Rectal smooth muscle tissue (tissue), 1 donor: ENCODE data around the gene FOXP4.

Experiments
- H3K27ac ChIP-seq: one replicate; pipeline ENCODE4 v1.7.0; 2013; ENCODE audit warnings: low read depth, low read length, inconsistent platforms
- H3K27me3 ChIP-seq: one replicate; pipeline ENCODE4 v1.7.0; 2013; ENCODE audit warnings: low read length; ENCODE audit not compliant: control insufficient read depth, insufficient read depth
- H3K36me3 ChIP-seq: one replicate; pipeline ENCODE4 v1.7.0; 2013; ENCODE audit warnings: low read length; ENCODE audit not compliant: control insufficient read depth, insufficient read depth
- H3K4me1 ChIP-seq: one replicate; pipeline ENCODE4 v1.7.0; 2013; ENCODE audit warnings: low read length; ENCODE audit not compliant: control insufficient read depth, insufficient read depth
- H3K4me3 ChIP-seq: one replicate; pipeline ENCODE4 v1.7.0; 2013; ENCODE audit warnings: low read length
- H3K9ac ChIP-seq: one replicate; pipeline ENCODE4 v1.7.0; 2013; ENCODE audit warnings: low read length

The FOXP4 gene

GRCh38 chr6:41639809-41640371 lies 93.7 kb downstream of the FOXP4 start:
- no peak overlapping the region for H3K9ac ChIP-seq
- no peak overlapping the region for H3K27ac ChIP-seq
- peaks cover 23% of the 10 kb centered on the region for H3K27me3 ChIP-seq
- H3K36me3 ChIP-seq, result no peaks in the 10 kb centered on the region
- no peaks in the 10 kb centered on the region for H3K4me1 ChIP-seq
- H3K4me3 ChIP-seq, result no peak overlapping the region

- Histone ChIP-seq H3K4me3 (no peak overlapping the region), H3K27ac (no peak overlapping the region), H3K36me3 (no peaks in the 10 kb centered on the region), H3K9ac (no peak overlapping the region), H3K4me1 (no peaks in the 10 kb centered on the region), H3K27me3 (peaks cover 23% of the 10 kb centered on the region)
Observed at GRCh38 chr6:41640426-41640825, 94.2 kb downstream of the FOXP4 start.

GRCh38 chr6:41641352-41641925 lies 95.3 kb downstream of the FOXP4 start:
- H3K27ac ChIP-seq, result no peak overlapping the region
- H3K27me3 ChIP-seq, result peaks cover 23% of the 10 kb centered on the region
- no peaks in the 10 kb centered on the region for H3K36me3 ChIP-seq
- no peaks in the 10 kb centered on the region for H3K4me1 ChIP-seq
- H3K4me3 ChIP-seq, result no peak overlapping the region
- H3K9ac ChIP-seq, result no peak overlapping the region

GRCh38 chr6:41642090-41642959 lies 96.1 kb downstream of the FOXP4 start:
- Histone ChIP-seq H3K4me3 (no peak overlapping the region), H3K27ac (no peak overlapping the region), H3K27me3 (peaks cover 22% of the 10 kb centered on the region), H3K36me3 (no peaks in the 10 kb centered on the region), H3K9ac (no peak overlapping the region), H3K4me1 (no peaks in the 10 kb centered on the region)

- Histone ChIP-seq H3K9ac (no peak overlapping the region), H3K27ac (no peak overlapping the region), H3K4me1 (no peaks in the 10 kb centered on the region)
Observed at GRCh38 chr6:41642960-41643898, 97.0 kb downstream of the FOXP4 start.

GRCh38 chr6:41643899-41644269 lies 97.7 kb downstream of the FOXP4 start:
- H3K9ac ChIP-seq, result no peak overlapping the region
- no peaks in the 10 kb centered on the region for H3K4me1 ChIP-seq
- peaks cover 9% of the 10 kb centered on the region for H3K27me3 ChIP-seq
- H3K4me3 ChIP-seq, result no peak overlapping the region
- H3K36me3 ChIP-seq, result no peaks in the 10 kb centered on the region
- no peak overlapping the region for H3K27ac ChIP-seq

More at GRCh38 chr6:41642960-41643898, 97.0 kb downstream of the FOXP4 start:
- no peaks in the 10 kb centered on the region for H3K36me3 ChIP-seq
- H3K27me3 ChIP-seq, result peaks cover 15% of the 10 kb centered on the region
- H3K4me3 ChIP-seq, result no peak overlapping the region

GRCh38 chr6:41644297-41644879 lies 98.2 kb downstream of the FOXP4 start:
- H3K4me3 ChIP-seq, result no peak overlapping the region
- no peak overlapping the region for H3K9ac ChIP-seq
- H3K36me3 ChIP-seq, result no peaks in the 10 kb centered on the region
- H3K4me1 ChIP-seq, result no peaks in the 10 kb centered on the region
- peaks cover 5% of the 10 kb centered on the region for H3K27me3 ChIP-seq
- no peak overlapping the region for H3K27ac ChIP-seq

- H3K4me1 ChIP-seq, result no peaks in the 10 kb centered on the region
- no peak overlapping the region for H3K4me3 ChIP-seq
- H3K36me3 ChIP-seq, result no peaks in the 10 kb centered on the region
- no peak overlapping the region for H3K9ac ChIP-seq
- peaks cover 2% of the 10 kb centered on the region for H3K27me3 ChIP-seq
- H3K27ac ChIP-seq, result no peak overlapping the region
Observed at GRCh38 chr6:41645007-41645618, 98.9 kb downstream of the FOXP4 start.

- H3K27ac ChIP-seq, result no peak overlapping the region
- H3K27me3 ChIP-seq, result peaks cover 2% of the 10 kb centered on the region
- H3K9ac ChIP-seq, result no peak overlapping the region
- H3K36me3 ChIP-seq, result no peaks in the 10 kb centered on the region
- H3K4me3 ChIP-seq, result no peak overlapping the region
- no peaks in the 10 kb centered on the region for H3K4me1 ChIP-seq
Observed at GRCh38 chr6:41646026-41646795, 100.0 kb downstream of the FOXP4 start.

GRCh38 chr6:41647061-41647511 lies 100.9 kb downstream of the FOXP4 start:
- Histone ChIP-seq H3K9ac (no peak overlapping the region), H3K4me3 (no peak overlapping the region), H3K4me1 (no peaks in the 10 kb centered on the region), H3K27me3 (no peaks in the 10 kb centered on the region), H3K27ac (no peak overlapping the region), H3K36me3 (no peaks in the 10 kb centered on the region)

- Histone ChIP-seq H3K4me3 (no peak overlapping the region), H3K27me3 (no peaks in the 10 kb centered on the region), H3K36me3 (no peaks in the 10 kb centered on the region), H3K27ac (no peak overlapping the region), H3K9ac (no peak overlapping the region), H3K4me1 (no peaks in the 10 kb centered on the region)
Observed at GRCh38 chr6:41648070-41648585, 101.9 kb downstream of the FOXP4 start.
